Effector CD4-positive, alpha-beta T cell (primary cell): ENCODE measurements around the gene CFAP92.

Source experiments
- DNase-seq: peaks from one replicate; pipeline ENCODE4 v3.0.0-alpha.2; 2020

Gene CFAP92

DNA sequence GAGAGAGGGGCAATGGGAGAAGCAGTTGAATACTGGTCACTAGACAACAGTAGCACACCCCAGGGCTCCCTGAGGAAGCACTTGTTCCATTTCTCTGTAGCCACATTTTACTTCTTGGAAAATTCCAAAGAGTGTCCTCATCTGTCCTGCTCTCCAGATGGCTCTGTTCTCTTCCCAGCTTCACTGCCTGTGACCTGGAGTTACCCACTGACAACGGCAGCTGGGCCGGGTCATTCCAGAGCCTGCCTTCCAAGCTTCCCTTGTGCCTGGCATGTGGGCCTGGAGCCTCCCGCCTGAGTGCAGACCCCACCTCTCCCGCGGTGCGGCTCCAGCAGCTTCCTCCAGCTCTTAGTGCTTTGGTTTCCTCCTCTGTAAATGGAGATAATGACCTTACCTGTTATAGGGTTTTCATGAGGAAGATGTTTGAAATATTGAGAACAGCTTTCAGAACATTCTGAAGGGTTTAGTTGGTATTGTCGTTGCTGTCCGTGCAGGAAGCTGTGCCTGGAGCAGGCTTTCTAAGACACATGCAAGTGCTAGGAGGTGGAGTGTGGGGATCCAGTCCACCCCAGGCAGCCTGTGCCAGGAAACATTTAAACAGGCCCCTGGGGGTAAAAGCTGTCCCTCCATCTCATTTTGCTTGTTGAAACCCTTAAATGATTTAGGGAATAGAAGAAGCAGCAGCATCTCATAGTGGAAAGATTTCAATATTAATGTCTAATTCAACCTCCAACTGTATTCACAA lies 32.0 kb upstream of the CFAP92 start:
- DNase-seq = no peak

DNA sequence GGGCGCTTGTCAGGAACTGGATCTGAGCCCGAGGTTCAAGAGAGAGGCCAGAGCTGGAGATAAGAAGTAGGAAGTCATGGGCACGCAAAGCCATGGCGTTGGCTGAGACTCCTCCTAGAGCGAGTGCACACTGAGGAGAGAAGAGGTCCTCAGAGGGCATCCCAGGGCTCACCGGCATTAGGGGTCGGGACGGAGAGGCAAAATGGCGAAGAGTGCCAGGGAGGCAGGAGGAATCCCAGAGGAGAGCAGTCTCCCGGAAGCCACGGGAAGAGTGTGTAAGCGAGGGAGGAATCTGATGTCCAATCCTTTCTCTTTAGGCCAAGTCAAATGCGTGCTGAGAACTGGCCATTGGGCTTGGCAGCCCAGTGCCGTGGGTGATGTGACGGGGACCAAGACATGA lies 31.2 kb upstream of the CFAP92 start:
- DNase-seq = no peak

DNA sequence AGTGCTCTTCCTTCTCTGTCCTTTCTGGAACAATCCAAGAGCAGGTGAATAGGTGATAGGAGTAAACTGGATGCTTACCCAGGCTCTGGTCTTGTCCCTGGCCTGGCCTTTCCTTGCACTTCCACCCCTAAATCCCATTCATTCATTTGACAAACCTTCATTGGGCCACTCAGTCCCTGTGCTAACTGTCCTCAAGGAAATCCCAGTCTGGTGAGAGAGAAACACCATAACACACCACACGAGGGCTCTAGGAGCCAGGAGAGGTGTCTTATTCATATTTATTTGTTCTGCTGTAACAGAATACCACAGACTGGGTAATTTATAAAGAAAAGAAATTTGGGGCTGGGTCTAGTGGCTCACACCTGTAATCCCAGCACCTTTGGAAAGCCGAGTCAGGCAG lies 30.0 kb upstream of the CFAP92 start:
- DNase-seq = no peak

DNA sequence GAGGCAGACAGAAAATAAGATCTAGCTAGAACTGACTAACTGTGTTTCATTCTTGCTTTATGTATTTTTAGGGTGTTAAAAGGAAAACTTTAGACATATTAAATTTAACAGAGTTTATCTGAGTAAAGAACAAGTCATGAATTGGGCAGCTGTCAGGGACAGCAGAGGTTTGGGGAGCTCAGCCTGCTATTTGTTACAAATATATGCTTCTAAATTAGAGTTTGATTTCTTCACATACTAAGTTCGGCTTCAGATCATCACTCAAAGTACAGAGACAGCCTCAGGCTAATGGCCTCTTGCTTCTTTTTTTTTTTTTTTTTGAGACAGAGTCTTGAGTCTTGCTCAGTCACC lies 29.1 kb upstream of the CFAP92 start:
- DNase-seq = no peak

DNA sequence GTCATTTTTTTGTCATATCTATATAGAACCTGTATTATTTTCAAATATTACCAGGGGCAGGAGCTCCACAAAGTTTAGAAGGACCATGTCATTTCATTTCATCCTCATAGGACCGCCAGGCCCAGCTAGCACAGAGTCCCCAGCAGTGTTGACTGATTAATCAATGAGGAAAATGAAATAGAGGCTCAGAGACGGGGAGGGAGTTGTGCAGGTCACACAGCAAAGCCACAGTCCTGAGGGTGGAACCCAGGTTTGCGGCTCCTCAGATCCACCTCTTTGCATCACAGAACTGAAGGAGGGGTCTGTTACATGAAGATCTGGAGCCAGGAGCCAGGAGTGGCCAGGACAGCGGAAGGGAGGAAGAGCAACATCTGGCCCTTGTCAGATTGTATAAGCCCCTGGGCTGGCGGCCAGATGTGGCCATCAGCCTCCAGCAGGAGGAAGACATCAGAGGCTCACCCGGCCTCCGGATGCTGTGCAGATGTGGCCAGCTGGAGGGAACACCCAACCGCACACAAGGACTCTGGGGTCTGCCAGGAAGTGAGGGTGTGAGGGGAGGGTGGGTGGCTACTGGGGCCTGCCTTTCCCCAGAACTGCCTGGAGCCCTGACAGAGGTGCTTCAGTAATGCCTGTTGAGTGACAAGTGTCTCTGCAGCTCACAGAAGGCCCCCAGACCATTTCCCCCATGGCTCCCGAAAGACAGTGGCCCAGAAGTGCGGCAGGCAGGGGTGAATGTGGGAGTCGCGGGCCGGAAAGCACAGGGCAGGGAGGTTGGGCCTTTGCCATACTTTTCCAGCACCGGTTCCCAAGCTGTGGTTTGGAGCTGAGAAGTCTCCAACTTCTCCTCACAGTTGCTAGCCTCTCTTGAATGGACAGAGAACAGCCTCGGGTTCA lies 28.5 kb upstream of the CFAP92 start:
- DNase-seq = no peak

DNA sequence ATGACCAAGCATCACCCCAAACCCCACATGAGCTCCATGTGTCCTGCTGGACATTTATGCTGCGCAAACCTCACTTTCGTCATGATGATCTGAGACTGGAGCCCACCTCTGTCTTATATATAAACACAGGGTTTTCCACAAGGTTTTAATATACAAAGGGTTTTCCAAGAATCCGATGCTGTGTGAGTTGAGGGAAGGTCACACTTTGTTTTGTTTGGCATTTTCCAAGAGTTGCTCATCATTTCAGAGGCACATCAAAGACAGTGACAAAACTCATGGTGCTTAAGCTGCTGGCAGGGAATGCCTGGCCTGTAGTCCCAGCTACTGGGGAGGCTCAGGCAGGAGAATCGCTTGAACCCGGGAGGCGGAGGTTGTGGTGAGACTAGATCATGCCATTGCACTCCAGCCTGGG lies 27.3 kb upstream of the CFAP92 start:
- DNase-seq = no peak

DNA sequence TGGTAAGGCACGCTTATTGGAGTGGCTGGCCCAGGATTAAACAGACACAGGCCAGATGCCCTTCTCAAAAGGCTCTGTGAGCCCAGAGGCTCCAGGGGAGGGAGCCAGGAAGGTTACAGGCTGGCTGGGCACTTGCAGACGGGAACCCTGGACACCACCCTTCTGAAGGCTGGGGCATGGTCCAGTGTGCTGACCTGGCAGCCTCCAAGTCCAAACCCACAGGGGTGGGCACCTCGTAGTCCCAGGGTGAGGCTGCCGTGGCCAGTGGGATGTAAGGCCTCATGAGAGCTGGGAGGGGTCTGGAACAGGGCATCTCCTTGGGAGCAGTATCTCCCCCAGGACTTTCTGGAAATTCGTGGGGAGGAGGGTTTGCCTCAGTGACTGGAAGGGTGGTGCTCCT lies 26.8 kb upstream of the CFAP92 start:
- no peak for DNase-seq

DNA sequence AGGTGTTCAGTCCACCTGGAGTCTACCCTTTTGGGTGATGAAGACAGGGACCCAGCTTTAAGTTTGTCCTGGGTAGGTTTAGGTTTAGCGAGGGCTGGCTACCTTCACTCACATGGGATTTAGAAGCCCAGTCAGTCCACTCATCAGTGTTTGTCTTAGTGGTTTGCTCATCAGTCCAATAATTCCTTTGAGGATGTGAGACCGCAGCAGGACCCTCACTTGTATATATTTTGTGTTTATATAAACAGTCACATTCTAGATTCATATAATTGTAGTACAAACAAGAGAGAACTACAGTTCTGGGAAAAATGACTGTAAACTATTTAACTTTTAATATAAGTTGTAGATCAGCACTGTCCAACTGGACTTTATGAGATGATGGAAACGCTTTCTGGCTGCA lies 25.4 kb upstream of the CFAP92 start:
- DNase-seq = no peak

DNA sequence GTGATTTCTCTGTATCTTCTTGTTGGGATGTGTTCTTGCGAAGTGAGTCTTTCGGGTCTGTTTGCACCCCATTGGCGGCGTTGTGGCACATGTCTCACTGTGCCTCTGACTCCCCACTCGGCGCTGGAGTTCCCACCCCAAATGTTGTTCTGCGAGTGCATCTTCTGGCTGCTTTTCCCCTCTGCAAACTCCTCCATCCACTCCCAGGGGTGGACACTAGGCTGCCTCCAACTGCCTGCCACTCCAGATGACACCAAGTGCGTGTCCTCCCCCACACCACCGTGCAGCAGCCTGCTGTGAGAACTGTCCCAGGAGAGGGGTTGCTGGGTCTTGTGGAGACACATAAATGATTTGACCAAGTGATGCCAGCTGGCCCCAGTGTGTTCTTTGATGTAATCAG lies 24.9 kb upstream of the CFAP92 start:
- DNase-seq = no peak

DNA sequence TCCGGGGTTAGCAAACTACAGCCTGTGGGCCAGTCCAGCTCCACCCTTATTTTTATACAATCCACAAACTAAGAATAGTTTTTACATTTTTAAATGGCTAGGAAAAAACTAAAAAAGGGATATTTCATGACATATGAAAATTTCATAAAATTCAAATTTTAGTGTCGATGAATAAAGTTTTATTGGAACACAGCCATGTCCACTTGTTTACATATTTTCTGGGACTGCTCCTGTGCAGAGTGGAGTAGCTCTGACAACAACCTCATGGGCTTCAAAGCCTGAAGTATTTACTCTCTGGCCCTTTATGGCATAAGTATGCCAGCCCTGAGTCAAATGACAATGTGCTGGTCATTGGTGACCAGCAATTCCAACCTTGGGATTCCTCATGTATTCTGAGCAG lies 24.4 kb upstream of the CFAP92 start:
- DNase-seq = no peak

DNA sequence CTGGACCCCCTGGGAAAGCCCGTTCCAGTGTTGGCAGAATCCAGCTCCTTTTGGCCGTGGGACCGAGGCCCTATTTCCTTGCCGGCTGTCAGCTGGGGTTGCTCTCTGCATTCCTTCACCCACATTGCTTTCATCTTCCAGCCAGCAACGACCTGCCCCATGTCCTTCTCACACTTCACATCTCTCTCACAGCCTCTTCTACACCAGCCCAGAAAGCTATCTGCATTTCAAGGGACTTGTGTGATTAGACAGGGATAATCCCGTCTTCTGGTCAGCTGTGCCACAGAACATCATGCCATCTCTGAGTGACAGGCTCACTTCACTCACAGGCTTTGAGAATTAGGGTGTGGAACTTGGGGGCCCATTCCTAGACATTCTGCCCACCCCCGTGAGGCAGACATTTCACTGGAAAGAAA lies 23.6 kb upstream of the CFAP92 start:
- no peak for DNase-seq

DNA sequence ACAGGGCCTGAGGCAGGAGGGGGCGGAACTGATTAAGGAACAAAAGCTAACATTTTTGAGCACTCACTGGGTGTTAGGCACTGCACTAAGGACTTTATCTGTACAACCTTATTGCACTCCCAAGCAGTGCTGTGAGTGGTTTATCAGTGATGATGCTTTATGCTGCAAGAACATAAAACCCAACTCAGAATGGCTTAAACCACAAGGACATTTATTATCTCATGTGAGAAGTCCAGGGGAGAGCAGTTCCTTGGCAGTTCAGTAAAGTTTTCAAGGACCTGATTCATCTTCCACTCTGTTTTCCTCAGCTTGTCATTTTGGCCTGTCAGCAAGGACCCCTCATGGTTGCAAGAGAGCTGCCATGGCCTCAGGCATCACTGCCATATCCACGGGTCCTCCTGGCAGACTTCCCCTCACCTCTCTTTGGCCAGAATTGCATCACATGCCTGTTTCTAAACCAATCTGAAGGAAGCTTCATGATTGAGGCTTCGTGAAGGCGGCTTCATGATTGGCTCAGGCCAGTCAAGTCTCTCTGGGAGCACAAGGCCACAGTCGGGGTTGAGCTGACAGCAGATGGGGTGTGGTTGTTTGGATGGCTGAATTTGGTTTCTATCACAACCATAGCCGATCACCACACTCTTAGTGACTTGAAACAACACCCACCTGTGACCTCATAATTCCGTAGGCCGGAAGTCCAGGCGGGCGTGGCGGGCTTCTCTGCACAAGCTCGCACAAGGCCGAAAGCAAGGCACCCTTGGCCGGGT lies 23.0 kb upstream of the CFAP92 start:
- DNase-seq = no peak

DNA sequence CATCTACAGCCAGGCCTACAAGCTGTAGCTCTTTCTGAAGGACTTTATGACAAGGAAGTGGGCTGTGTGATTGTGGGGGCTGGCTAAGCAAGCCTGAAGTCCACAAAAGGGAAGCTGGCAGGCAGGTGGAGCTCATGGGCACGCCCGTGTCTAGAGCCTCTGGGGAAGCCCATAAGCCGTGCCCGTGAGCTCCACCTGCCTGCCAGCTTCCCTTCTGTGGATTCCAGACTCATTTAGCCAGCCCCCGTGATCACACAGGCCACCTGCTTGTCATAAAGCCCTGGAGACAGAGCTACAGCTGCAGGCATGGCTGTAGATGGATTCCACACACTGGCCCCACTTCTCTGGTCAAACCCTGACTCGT lies 22.5 kb upstream of the CFAP92 start:
- DNase-seq = peak; percentile 51

DNA sequence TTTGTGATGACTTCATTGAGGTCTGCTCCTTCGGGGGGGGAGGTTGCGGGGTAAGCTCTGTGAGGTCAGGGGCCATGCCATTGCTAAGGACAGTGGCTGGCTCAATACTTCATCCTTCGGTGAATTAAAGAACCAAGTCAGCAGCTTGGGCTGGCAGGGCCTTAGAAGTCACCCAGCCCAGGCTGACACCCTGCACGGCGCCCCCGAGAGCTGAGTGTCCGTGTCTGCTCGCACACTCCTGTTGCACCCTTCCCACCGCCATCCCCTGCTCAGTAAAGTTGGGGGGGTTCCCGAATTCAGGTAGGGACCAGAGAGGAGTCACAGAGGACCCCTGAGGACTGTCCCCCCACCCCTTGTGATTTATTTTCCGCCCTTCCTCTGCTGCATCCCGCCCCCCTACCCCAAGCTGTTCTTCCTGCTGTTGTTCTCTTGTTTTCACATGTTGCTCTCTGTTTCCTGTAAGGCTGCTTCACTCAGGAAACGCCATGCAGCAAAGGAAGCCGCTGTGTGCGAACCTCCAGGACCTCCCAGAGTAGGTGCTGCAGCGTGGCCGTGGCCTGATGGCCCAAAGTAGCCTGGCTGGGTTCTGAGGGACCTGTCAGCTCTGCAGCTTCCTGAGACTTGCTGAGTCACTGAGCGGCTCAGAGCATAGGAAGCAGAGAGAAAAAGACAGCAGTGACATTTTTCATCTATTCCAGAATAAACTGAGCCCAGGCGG lies 21.7 kb upstream of the CFAP92 start:
- peak; percentile 27 for DNase-seq

DNA sequence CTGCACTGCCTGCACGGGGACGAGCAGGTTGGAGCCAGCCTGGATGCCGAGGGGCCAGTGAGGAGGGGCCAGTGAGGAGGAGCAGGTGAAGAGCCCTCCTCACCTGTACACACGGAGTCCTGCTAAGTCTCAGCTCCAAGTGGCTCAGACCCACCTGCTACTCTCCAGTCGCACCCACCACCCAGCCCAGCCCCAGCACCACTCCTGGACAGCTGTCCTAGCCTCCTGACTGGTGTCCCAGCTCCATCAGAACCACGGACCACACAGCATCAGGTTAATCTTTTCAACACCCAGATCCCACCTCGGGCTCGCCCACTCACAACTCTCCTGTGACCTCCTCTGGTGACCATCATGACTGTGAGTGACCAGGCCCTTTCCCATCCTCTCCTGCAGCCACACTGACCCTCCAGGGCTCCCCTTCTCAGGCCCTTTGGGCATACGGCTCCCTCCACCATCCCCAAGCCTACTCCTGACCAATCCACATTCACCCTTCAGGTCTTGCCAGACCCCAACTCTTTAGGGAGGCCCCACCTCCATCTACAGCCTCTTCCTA lies 21.0 kb upstream of the CFAP92 start:
- DNase-seq = no peak

DNA sequence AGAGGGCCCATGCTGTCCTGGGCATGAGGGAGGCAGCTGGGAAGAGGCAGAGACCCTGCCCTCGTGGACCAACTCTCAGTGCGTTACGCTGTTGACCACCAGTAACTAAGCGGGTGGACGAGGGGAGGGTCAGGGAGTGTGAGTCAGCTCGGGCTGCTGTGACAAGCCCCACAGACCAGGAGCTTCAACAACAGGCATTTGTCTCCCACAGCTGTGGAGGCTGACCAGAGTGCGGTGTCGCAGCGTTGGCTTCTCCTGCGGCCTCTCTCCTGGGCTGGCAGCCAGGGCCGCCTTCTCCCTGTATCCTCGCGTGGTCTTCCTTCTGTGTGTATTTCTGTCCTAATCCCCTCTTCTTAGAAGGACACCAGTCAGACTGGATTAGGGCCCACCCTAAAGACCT lies 20.3 kb upstream of the CFAP92 start:
- DNase-seq = no peak

DNA sequence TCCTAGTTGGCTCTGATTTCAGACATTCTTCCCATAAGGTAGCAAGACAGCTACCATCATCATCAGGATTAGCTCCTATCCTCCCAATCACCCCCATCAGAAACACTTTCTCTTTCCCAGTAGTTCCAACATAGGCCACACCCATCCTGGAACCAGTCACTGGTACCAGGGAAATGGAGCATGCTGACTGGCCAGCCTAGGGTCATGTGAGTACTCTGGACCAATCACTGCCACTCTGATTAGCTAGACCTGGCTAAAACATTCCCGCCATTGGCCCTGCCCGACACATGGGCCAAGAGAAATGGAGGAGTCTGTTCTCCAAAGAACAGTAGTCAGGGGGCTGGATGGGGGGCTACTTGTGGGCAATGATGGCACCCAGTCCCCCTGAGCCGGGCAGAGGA lies 19.6 kb upstream of the CFAP92 start:
- no peak for DNase-seq

DNA sequence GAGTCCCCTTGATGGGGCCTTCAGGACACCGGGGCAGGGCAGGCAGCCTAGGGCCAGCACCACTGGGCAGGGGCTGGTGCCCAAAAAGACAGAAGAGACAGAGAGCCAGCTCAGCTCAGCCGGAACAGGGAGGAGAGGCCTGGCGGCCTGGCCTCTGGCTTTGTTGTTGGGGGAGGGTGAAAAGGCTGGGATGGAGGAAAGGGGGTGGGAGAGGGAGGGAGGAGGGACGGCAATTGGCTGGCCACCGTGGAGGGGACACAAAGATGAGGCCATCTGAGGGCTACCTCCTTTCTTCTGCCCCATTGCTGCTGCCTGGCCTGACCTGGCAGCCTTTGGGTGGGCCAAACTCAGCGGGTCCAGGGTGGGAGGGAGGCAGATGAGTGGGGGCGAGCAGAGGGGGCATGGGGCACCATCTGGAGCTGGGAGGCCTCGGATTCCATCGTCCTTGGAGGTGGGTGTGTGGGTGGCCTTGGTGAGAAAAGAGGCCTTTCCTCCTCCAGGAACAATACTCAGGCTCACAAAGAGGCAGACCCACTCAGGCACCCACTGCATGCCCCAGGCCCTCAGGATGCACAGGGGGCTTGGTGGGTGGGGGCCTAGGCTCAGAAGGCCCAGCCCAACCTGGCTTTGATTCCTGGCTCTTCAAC lies 16.6 kb upstream of the CFAP92 start:
- DNase-seq = no peak

DNA sequence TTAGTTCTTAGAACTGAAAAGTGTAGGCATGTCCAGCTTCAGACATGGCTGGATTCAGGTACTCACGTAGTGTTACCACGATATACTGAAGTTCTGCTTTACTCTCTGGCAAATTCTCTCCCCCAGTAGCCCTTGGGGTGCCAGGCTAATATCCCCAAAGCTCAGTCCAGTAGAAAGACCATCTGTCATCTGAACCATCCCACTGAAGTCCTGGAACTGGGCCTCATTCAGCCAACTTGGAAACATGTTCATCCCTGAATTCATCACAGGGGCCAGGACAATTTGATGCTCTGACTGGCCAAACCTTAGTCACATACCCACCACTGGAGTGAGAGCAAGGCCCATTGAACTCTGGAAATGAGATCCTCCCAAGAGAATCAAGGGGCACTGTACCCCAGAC lies 15.4 kb upstream of the CFAP92 start:
- DNase-seq = no peak

DNA sequence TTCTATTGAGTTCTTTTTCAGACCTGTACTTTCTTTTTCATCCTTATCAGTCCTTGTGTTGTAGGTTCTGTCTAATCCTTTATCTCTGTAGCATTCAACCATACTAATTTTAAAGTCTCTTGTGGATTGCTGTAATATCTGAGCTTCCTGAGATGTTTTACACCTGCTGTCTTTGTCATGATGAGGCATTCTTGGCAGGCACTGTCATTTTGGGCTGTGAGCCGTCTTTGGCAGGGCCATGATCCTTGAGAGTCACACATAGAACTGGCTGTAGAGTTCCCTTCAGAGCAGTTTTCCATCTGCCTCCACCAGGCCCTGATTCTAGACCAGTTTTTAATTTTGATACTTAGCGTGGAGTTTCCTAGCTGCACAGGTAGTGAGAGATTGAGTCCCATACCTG lies 13.9 kb upstream of the CFAP92 start:
- no peak for DNase-seq

DNA sequence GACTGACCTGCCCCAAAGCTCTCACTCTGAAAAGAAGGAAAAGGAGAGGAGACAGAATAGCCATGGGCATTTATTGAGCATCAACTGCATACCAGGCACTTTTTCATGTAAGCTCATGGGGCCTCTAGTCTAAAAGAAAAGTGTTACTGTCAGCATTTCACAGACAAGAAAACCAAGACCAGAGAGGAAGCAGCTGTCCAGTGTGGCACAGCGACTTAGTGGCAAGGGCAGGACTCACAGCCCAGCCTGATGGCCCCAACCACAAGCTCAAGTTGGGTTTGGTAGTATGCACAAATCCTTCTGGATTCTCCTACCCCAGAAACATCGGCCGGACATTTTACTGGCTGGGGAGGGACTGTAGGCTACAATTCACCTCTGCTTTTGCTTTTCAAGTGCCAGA lies 13.0 kb upstream of the CFAP92 start:
- no peak for DNase-seq
